PFSK-1 (cell line): ENCODE results near the gene XPR1.

Experiments used
- REST ChIP-seq, 2 experiments: IDR thresholded peaks; 2 replicates each; pipeline versions ENCODE4 v1.6.1 to v1.8.0; 2011 to 2012; ENCODE audit warnings: low read depth in 2 of 2, low read length in 2 of 2, control low read depth in 1 of 2, inconsistent platforms in 1 of 2, mild to moderate bottlenecking in 1 of 2, moderate library complexity in 1 of 2; ENCODE audit not compliant: insufficient read depth in 1 of 2
- TAF1 ChIP-seq: IDR thresholded peaks from 2 replicates; pipeline ENCODE4 v1.6.1; 2012; ENCODE audit warnings: low read length, control low read depth, borderline replicate concordance; ENCODE audit not compliant: insufficient read depth

GRCh38 chr1:180923887-180924286 is 292.1 kb downstream of the XPR1 start:
- TF ChIP-seq REST (IDR thresholded peaks at IDR 0.05; ENCODE audit: insufficient read depth in 1 of 2, low read depth in 2 of 2, low read length in 2 of 2) (no peak), TAF1 (no peak)
